ENCODE results near the gene DAGLA.
A peak's percentile ranks its signal among the peaks of the same experiment; 100 is the strongest.

DAGLA gene

DNA sequence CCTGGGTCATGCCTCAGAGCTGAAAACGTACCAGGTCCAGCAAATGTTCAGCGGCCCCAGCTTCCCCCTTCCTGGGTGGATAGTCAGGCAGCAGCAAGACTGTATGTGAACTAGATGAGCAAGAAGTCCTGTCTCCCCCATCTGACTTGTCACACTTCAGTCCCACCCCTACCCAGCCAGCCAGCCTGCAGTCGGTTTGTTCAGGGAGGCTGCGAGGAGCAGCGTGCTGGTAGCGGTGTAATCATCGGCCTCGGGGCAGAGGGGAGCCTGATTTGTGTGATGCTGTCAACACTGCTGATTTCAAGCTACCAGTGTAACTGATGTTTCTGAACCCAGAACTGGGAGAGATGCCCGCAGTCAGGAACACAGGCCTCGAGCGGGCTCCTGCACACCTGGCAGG is 102.7 kb downstream of the DAGLA start:
- DNase-seq: no peak

DNA sequence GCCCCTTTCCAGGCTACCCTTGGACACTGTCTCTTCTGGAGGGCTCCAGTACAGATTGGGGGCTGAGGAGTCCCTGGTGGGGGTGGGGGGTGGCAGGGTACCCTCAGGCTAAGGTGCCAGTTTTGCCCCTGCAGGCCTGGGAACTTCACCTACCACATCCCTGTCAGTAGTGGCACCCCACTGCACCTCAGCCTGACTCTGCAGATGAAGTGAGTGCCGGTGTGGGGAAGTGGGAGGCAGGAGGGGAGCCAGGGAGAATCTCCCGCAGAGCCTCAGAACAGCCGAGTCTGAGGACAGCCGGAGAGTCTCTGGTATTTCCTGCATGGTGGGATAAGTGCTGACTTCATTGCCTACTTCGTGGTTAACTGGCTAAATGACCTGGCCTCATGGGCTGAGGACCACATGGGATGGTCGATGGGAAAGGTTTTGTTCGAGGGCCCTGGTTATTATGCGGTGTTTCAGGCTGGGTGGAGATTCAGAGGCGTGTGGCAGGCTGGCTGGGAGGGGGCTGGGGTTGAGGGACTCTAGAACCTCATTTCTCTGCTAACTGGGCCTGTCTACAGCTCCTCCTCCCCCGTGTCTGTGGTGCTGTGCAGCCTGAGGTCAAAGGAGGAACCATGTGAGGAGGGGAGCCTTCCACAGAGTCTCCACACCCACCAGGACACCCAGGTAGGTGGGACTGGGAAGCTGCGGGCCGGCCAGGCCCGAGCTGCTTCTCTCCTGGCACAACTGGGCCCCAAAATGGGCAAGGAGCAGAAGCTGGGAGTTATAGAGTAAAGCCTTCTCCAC is 103.7 kb downstream of the DAGLA start:
- no peak for DNase-seq

DNA sequence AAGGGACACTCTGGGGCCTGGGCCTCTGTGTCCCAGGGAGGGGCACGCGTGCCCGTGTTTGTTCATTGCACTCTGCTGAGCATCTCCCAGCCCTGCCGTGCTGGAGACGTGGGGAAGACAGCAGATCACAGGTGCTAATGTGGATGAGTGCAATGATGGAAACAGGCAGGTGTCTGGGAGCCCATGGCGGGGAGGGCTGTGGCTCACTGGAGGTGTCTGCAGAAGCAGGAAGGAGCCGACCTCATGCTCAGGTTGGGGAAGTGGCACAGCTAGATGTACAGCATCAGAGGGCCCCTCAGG is 104.3 kb downstream of the DAGLA start:
- DNase-seq: no peak

DNA sequence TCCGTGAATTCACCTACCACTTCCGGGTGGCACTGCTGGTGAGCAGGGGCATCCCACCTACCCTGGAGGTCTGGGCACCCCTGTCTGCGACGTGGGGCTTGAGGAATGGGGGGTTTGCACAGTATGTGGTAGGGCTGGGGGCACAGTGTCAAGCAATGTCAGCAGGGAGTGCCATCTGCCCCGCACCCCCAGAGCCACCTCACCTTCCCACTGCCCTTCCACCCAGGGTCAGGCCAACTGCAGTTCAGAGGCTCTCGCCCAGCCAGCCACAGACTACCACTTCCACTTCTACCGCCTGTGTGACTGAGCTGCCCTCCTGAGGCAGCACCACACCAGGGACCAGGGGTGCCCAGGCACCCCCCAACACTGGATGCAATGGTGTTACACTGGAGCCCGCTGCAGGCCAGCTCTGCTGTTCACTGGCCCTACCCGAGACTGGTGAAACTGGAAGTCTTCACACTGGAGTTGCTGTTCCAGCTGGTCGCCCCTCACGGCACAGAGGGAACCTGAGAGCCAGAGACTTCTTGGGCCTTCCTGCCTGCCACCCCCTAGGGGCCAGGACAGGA is 105.7 kb downstream of the DAGLA start:
- no peak for DNase-seq

DNA sequence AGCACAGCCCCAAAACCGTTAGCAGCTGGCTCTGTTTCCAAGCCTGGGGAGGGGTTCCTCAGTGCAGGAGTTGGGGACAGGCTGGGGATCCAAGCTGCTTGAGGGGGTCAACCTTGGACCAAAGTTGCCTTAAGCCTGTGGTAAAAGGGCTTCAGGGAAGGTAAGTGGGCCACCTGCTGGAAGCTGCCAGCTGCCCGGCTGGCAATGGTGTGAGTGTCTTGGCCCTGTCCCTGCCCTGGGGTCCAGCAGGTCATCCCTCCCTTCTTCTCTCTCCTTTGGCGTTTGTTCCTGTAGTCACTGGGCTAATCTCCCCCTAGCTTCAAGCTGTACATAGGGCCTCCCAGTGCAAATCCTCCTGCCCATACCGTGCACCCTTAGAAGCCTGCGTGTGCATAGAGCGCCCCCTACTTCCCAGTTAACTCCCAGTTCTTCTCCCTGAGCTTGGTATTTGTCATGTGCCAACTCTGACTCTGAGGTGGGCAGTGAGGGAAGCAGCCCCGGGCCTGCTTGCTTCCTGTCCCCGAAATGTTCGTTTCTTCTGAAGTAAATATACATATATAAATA is 107.8 kb downstream of the DAGLA start:
- DNase-seq: peak; percentile 66

DNA sequence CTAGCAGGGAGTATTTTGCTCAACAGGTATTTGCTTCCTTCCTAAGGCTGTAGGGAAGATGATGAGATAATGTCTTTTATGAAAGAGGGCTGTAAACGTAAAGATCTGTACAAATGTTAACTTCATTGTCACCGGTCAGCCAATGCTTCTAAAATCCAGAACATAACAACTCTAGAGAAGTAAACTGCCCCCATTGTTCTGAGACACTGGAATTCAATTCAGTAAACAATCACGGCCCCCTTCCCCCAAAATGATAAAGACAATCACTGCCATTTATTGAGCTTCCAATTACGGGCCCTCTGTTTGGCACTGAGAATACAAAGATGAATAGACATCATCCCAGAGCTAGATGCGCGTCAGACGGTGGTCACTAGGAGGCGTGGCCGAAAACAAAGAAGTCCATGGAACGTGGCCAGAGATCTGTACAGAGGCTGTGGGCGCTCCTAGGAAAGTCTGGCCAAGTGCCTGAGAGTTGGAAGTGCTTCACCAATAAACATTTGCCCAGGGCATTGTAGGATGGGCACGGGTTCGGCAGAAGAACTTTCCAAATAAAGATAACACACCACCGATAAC is 111.6 kb downstream of the DAGLA start:
- DNase-seq: peak; percentile 76

DNA sequence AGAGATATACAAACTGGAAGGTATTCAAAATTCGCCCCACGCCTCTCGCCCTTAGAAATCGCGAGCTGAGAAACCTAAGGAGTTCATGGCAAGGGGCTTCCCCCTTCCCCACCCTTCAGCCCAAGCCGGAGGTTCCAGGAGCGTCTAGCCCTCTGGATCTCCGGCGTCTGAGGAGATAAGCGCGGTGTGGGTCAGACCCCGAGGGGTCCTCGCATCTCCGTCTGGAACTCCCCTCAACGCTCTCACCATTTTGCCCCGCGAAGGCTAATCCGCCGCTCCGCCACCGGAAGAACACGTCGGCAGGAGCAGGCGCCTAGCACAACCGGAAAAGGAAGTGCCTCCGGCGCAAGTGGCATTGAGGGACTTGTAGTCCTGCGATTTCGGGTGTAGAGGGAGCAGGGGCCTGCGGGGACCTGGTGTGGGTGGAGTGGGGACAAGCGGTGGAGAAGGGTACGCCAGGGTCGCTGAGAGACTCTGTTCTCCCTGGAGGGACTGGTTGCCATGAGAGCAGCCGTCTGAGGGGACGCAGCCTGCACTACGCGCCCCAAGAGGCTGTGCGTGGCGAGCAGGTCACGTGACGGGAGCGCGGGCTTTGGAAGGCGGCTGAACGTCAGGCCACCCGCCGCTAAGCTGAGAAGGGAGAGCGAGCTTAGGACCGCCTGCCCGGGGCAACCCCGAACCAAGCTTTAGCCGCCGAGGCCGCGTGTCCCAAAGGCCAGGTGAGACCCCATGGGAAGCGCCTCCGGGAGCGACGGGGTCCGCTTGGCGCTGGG is 112.3 kb downstream of the DAGLA start, which contains the start of the genes FEN1 and TMEM258:
TSS of gene FEN1 (plus strand) at position 602 of the 773 bp plus-strand sequence. CDS start 2,451 bp downstream, outside the sequence.
TSS of gene TMEM258 (minus strand) at position 290 of the 773 bp plus-strand sequence. CDS start at position 249, 41 bp downstream.
- peak; percentile 93 for DNase-seq

DNA sequence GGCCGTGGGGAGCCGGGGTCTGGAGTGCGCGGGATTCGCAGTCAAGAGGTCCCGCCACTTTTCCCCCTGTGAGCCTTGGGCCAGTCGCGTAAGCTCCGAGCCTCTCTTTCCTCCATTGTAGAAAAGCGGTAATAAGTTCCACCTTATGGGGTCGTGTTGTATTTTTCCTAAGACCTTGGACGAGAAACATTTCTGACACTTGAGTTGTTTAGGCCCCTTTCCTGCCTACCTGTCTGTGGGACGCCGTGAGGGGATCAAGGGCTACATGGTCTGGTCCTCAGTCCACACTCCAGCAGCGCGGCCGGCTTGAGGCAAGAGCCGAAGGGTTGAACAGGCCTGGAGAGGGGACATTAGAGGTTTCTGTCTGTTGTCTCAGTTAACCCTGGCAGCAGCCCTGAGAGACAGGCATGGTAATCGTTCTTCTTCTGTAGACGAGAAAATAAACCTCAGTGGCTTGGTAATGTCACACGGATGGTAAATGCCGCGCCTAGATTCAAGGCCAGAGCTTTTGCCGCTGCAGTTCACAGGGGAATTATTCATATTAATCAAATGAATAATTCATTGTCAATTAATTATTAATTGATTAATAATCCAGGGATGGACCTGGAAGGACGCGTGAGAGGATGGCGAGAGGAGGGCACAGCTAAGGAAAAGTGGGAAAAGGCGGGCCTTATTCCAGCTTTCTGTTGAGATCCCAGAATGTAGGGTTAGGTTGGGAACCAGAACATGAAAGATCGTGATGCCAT is 113.1 kb downstream of the DAGLA start:
- DNase-seq: no peak

DNA sequence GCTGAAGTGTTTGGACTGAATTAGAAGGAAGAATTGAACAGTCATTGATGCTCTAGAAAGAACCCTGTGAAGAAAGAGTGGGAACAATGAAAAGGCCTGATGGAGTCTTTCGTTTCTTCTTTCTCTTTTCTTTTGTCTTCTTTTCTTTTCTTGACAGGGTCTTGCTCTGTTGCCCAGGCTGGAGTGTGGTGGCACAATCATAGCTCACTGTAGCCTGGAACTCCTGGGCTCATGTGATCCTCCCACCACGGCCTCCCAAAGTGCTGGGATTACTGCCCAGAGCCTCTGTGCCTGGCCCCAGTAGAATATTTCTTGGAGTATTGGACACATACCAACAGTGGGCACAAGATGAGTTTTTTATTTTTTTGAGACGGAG is 113.6 kb downstream of the DAGLA start:
- no peak for DNase-seq

DNA sequence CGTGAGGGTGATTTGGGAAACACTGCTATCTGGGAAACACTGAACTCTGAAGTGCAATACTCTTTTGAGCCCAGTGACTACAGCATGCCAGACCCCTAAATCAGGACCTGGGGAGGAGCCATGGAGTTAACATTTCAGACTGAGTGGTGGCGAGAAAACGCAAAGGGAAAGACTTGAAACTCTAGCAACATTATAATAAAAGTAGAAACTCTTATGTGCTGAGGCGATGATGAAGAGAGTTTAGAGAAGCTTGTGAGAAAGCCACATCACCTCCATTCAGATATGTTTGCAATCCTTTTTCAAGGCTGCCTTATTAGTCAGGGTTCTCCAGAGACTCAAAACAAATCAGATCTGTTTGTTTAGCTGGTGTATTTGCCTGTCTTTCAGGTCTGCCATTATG is 114.4 kb downstream of the DAGLA start:
- no peak for DNase-seq

DNA sequence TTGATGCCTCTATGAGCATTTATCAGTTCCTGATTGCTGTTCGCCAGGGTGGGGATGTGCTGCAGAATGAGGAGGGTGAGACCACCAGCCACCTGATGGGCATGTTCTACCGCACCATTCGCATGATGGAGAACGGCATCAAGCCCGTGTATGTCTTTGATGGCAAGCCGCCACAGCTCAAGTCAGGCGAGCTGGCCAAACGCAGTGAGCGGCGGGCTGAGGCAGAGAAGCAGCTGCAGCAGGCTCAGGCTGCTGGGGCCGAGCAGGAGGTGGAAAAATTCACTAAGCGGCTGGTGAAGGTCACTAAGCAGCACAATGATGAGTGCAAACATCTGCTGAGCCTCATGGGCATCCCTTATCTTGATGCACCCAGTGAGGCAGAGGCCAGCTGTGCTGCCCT is 115.3 kb downstream of the DAGLA start:
- DNase-seq: no peak

DNA sequence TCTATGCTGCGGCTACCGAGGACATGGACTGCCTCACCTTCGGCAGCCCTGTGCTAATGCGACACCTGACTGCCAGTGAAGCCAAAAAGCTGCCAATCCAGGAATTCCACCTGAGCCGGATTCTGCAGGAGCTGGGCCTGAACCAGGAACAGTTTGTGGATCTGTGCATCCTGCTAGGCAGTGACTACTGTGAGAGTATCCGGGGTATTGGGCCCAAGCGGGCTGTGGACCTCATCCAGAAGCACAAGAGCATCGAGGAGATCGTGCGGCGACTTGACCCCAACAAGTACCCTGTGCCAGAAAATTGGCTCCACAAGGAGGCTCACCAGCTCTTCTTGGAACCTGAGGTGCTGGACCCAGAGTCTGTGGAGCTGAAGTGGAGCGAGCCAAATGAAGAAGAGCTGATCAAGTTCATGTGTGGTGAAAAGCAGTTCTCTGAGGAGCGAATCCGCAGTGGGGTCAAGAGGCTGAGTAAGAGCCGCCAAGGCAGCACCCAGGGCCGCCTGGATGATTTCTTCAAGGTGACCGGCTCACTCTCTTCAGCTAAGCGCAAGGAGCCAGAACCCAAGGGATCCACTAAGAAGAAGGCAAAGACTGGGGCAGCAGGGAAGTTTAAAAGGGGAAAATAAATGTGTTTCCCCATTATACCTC is 115.8 kb downstream of the DAGLA start:
- no peak for DNase-seq
